DMS53 (cell line): ENCODE data around the gene SPCS3.
"Not testable (repeated sequence)": the region's sequence is repeated elsewhere in the genome, so short reads cannot be mapped to it uniquely, and the experiment has no call there.

Experiments
- DNase-seq: peaks from one replicate; lab custom pipeline; 2025; lab: John Stamatoyannopoulos, UW

SPCS3 gene

GRCh38 chr4:176306837-176307665 lies 12.7 kb upstream of the SPCS3 start:
- no peak for DNase-seq

DNA sequence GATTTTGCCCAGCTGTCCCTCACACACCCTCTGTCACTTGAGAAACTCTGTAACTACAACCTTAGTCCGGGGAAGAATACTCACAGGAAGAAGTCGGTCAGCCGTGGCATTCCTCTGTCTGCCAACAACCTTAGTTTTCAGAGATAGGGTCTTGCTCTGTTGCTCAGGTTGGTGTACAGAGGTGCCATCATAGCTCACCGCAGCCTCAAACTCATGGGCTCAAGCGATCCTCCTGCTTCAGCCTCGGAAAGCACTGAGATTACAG lies 12.2 kb upstream of the SPCS3 start:
- no peak for DNase-seq

DNA sequence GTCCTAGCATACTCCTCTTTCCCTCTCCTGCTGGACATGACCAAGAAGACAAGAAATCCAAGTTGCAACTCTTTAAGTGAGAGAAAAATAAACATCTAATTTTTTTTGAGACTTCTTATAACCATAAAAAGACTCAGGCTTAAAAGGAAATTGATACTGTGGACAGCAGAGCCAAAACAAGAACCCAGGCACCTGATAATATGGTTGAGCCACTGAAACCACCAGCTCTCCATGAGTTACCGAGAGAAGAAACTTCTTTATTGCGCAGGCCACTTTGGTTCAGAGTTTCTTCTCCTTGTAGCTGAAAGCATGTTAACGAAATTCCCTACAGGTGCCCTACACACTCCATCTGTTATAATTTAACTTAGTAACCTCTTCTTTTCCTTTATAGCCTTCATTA lies 11.3 kb upstream of the SPCS3 start:
- no peak for DNase-seq

GRCh38 chr4:176309046-176309445 lies 10.7 kb upstream of the SPCS3 start:
- DNase-seq = no peak

GRCh38 chr4:176309772-176310171 lies 10.0 kb upstream of the SPCS3 start:
- peak; percentile 71 for DNase-seq

DNA sequence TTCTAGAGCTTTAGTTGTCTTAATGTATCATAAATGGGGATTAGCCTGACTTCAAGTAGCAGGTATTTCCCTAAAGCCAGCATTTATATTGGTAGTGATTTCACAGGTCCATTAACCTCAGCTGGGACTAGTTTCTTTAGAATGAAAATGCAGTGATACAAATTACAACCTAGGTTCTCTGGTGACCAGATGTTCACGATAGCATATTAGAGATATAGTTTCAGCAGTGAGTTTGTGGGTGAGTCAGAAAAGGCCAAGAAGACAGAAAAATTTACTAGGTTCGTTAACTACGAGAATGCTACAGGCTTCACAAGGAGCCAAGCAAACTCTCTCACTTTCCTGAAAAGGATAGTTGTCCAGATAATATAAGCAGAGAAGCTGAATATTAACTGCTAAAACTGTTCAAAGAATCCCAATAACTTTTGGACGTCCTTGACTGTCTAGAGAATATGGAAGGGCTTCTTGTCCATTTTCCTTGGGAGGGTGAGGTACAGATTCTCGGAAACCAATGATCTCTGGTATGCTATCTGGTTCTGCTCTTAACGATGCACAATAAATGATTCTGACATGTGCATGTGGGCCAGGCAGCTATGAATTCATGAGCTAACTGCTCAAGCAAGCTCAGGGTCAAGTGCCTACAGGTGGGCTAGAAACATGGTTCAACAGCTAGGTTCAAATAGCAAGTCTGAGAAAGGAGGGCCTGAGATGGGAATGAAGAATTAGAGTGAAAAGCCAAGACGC lies 6.0 kb upstream of the SPCS3 start:
- no peak for DNase-seq

DNA sequence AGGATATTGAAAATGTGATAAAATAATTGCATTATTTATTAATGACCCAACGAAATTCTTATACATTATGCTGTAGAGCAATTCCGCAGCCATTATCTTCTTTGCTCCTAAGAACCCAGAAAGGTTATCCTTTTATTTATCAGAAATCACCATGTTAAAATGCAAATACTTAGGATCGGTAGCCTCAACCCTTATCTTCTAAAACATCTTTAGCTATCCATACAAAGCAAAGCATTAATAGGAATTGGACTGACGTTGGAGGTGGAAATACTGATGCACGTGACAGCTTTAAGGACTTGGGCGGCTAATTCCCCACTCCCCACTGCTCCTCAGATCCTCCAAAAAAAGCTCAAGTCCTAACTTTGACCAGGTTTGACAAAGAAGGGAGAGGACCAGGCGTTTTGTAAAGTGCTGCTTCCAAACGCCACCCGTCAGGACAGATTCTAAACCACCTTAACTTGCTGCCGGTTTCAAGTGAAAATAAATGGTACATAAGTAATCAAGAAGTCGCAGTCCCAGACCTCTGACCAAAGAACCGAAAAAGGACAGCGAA lies 539 bp upstream of the SPCS3 start:
- DNase-seq = no peak

DNA sequence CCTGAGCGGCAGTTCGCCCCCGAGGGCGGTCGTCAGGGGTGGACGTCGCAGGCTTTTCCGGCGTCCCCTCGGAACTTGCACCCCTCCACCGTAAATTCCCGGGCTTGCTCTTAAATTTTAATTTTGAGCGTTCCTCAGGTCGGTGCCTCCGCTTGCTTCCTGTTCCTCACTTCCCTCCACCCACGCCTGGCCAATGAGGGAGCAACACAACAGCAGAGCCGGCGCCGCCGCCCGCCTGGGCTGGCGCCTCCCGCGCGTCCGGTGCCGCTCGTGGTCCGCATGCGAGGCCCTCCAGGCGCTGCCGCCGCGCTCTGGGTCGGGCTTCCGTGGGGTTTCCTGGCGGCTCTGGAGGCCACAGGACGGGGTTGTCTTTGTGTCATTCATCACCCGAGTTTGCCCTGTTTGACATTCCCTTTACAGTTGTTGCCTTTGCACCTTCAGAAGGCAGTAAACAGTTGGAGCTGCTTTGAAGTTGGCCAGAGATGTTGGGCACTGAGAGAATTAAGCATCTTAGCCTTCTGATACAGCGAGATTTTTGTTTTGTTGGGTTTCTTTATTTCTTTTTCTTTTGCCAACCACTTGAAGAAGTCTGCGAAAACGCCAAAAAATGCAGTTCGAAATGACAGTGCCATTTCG lies 692 bp downstream of the SPCS3 start:
- DNase-seq = peak; percentile 87

- DNase-seq = peak; percentile 18
Measured at GRCh38 chr4:176320976-176321361, 1.2 kb downstream of the SPCS3 start.

DNA sequence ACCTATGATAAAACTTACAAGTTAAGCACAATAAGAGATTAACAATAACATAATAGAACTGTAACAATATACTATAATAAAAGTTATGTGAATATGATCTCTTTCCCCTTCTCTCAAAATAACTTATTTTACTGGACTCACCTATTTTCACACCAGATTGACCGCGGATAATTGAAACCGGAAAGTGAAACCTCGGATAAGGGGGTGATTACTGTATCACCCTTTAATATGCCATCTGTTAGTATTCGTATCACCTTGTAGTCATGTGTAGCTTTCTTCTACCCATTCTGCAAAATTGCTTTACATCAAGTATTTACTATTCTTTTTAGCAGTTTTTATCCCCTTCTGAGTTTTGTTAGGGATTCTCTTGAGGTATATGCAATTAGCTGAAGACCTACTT lies 1.8 kb downstream of the SPCS3 start:
- no peak for DNase-seq

- DNase-seq = no peak
Measured at GRCh38 chr4:176323511-176324160, 3.9 kb downstream of the SPCS3 start.

- DNase-seq = not testable (repeated sequence)
Measured at GRCh38 chr4:176324876-176325275, 5.1 kb downstream of the SPCS3 start.

DNA sequence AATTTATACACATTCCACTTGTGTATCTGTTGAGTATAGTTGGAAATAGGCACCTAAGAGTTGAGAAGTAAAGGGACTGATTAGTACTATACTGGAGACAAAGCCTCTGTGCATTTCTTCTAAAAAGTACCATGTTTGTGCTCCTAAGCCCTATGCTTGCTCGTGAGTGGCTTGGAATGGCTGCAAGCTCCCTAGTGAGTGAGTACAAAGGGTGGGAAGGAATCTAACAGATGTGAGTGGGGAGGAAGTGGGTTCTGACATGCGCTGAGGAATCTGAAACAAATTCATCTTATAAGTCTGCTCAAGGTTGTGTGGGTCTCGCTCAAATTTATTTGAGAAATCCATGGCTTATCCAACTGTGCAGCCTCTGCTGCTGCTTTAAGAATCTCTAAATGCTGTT lies 13.3 kb downstream of the SPCS3 start:
- DNase-seq = no peak

DNA sequence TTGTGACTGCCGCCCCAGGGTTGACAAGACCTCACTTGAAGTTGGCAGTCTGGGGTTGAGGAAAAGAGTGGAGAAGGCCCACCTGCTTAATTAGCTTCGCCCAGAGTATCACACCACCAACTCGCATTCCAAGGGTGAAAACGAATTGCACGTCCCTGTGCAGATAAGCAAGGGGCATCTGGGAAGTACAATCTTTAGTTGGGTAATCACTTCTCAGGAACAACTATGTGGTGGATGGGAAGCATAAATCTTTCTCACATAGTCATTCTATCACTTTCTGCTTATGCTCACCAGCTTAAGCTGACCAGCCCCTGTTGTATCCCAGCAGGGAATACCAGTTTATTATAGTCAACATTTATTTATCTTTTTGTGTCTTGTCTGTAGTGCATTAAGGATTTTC lies 14.3 kb downstream of the SPCS3 start:
- DNase-seq = no peak

DNA sequence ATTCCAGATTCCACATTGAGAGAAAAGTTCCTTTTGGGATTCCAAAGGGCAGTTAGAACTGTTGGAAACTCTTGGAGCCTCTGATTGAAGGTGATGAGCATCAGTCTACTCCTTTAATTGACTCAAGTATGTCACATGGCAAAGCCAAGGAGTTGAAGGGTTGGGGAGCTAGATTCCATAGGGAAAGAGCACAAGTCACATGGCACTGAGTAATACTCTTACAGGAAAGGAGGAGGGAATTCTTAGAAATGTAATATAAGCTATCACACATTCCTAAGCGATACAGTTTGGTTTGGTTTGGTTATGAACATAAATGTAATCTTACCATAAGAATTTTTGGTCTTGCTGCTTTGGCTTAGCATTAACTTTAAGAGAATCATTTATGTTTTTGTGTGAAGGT lies 15.7 kb downstream of the SPCS3 start:
- DNase-seq = no peak

DNA sequence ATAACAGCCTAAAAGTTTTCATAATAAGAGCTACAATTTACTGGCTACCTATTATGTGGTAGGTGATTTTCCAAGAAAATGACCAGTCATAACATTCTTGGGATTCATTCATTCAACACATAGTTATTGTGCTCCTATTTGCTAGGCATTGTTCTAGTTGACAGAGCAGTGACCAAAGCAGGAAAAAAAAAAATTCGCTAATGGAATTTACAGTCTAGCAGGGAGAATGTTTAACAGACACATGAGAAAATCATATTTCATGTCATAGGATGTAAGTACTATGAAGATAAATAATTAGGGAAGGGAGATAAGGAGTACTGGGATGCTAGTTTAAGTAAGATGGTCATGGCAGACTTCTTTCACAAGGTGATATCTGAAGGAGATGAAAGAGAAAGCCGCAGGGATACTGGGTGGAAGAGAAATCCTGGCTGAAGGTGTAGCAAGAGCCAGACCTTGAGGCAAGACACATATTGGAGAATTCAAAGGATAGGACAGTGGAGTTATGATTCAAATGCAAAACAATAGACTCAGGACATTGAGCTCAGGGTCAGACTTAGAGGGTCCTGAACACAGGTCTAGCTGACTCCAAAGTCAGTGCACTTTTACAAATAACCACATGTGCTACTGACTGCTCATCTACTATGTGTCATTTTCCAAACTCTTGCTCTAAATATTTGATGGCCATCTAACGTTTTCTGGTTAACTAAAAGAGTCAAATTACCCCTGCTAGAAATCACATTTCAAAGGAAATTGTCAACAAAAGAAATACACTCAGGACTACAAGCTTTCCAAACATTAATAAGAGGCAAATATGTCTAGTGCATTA lies 20.4 kb downstream of the SPCS3 start:
- no peak for DNase-seq

DNA sequence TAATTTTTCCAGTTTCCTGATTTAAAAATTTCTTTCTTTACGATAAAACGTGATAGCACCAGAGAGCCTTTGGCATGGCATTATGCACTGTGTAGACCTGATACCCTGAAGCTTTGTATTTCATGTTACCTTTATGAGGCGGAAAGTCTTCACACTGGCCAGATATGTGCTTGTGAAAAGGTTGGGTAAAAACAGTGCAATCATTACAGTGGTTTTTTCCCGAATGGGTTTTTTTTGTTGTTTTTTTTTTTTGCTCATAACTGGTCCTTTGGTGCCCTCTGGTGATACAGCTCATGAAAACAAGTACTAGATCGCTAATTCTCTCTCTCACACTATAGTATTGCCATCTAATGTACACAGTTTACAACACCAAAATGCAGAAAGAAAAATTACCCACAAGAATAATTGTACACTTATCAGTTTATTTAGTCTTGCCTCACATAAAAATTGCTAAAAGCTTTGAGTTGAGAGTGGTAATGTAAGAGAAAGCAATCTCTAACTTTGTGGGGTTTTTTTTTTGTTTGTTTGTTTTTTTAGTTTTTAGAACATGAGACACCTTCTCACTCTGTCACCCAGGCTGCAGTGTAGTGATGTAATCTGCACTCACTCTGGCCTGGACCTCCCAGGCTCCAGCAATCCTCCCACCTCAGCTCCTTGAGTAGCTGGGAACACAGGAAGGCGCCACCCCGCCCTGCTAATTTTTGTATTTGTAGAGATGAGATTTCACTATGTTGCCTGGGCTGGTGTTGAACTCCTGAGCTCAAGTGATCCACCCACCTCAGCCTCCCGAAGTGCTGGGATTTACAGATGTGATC lies 21.3 kb downstream of the SPCS3 start:
- DNase-seq = peak; percentile 70

DNA sequence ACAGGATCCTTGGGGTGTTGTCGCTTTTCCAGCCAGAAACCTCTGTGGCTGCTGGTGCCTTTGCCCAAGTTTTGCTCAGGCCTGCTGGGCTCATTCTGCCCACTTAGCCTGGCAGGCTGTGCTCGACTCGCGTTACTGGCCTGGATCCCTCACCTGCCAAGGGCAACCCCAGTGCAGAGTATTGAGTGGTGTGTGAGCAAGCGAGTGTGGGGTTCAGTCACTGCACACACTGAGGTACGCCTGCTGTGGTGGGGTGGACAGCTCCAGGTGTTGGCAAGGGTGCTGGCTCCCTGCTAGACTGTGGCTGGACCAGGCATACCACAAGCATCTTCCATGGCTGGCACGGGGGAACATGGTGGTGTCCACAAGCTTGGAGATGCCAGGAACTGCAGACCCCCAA lies 22.6 kb downstream of the SPCS3 start:
- DNase-seq = no peak

DNA sequence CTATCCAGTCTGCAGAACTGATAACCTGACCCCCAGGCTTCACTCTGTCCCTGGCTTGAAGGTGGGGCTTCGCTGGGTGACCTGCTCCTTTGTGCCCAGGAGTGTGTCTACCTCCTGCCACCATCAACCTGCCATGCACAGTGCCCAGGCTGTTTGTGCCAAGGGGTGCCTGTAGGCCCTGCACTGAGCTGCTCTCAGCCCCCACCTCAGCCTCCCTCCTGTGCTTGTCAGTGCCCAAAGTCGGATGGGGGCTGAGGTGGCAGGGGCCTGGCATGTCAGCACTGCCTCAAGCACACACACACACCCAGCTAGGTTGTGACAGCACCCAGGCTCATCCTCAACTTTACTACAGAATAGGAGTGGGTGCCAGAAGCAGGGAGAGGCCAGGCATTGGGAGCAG lies 23.5 kb downstream of the SPCS3 start:
- DNase-seq = no peak

- DNase-seq = not testable (repeated sequence)
Measured at GRCh38 chr4:176345346-176345745, 25.6 kb downstream of the SPCS3 start.

DNA sequence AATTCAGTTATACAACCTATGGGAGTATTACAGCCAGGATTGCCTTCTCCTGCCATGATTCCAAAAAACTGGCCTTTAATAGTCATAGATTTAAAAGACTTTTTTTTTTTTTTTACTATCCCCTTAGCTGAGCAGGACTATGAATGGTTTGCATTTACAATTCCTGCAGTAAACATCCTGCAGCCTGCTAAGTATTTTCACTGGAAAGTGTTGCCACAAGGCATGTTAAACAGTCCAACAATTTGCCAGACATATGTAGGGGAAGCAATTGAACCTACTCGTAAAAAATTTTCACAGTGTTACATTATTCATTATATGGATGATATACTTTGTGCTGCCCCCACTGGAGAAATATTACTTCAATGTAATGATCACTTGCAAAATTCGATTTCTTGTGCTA lies 27.1 kb downstream of the SPCS3 start:
- DNase-seq = not testable (repeated sequence)
